ENCODE measurements around the gene PDE4D.
"Not testable (repeated sequence)": the region's sequence is repeated elsewhere in the genome, so short reads cannot be mapped to it uniquely, and the experiment has no call there.

The PDE4D gene

GRCh38 chr5:59458966-59459729 is 434.4 kb downstream of the PDE4D start:
- no peak for DNase-seq

GRCh38 chr5:59458321-59458720 is 435.2 kb downstream of the PDE4D start:
- no peak for DNase-seq

GRCh38 chr5:59449905-59450644 is 443.5 kb downstream of the PDE4D start:
- DNase-seq, result no peak

- no peak for DNase-seq
Observed at GRCh38 chr5:59446356-59446755, 447.2 kb downstream of the PDE4D start.

- no peak for DNase-seq
Observed at GRCh38 chr5:59445741-59446140, 447.8 kb downstream of the PDE4D start.

GRCh38 chr5:59439303-59439702 is 454.2 kb downstream of the PDE4D start:
- no peak for DNase-seq

GRCh38 chr5:59437176-59437575 is 456.4 kb downstream of the PDE4D start:
- no peak for DNase-seq

- no peak for DNase-seq
Observed at GRCh38 chr5:59436364-59437148, 457.0 kb downstream of the PDE4D start.

- no peak for DNase-seq
Observed at GRCh38 chr5:59433174-59433573, 460.4 kb downstream of the PDE4D start.

GRCh38 chr5:59430066-59430685 is 463.4 kb downstream of the PDE4D start:
- no peak for DNase-seq

- no peak for DNase-seq
Observed at GRCh38 chr5:59428391-59428790, 465.1 kb downstream of the PDE4D start.

- DNase-seq, result no peak
Observed at GRCh38 chr5:59424515-59424914, 469.0 kb downstream of the PDE4D start.

- no peak for DNase-seq
Observed at GRCh38 chr5:59423021-59423420, 470.5 kb downstream of the PDE4D start.

- no peak for DNase-seq
Observed at GRCh38 chr5:59421986-59422941, 471.3 kb downstream of the PDE4D start.

- DNase-seq, result no peak
Observed at GRCh38 chr5:59420596-59420995, 472.9 kb downstream of the PDE4D start.

GRCh38 chr5:59418808-59419207 is 474.7 kb downstream of the PDE4D start:
- no peak for DNase-seq

GRCh38 chr5:59416451-59416850 is 477.1 kb downstream of the PDE4D start:
- no peak for DNase-seq

- no peak for DNase-seq
Observed at GRCh38 chr5:59416026-59416425, 477.5 kb downstream of the PDE4D start.

- no peak for DNase-seq
Observed at GRCh38 chr5:59412428-59412827, 481.1 kb downstream of the PDE4D start.

GRCh38 chr5:59408997-59409396 is 484.5 kb downstream of the PDE4D start:
- not testable (repeated sequence) for DNase-seq

- DNase-seq, result no peak
Observed at GRCh38 chr5:59407967-59408366, 485.6 kb downstream of the PDE4D start.

- no peak for DNase-seq
Observed at GRCh38 chr5:59401637-59402036, 491.9 kb downstream of the PDE4D start.

Data from T-helper 9 cell (primary cell).